DND-41 (cell line): Measurements from ENCODE around the gene SPACDR.

Experiments
- ATAC-seq: fragments of 200-7000 bp; cut with Tn5 transposase; 3 replicates; pipeline ENCODE4 v1.9.1; 2021; ENCODE audit warnings: low read depth; ENCODE audit not compliant: insufficient read depth
- DNase-seq: peaks from one replicate; pipeline ENCODE4 v3.0.0-alpha.2; 2020
- H2AFZ ChIP-seq: 2 replicates; pipeline ENCODE4 v1.6.0; 2012; ENCODE audit warnings: low read depth, low read length
- H3K27ac ChIP-seq: 2 replicates; pipeline ENCODE4 v1.5.1; 2012; ENCODE audit warnings: low read length, inconsistent platforms
- H3K27me3 ChIP-seq: fragments of 200-600 bp; sonication (generic); 2 replicates; pipeline ENCODE4 v1.6.0; 2012; ENCODE audit warnings: low read length, mild to moderate bottlenecking, inconsistent platforms; ENCODE audit not compliant: insufficient read depth, poor library complexity
- H3K36me3 ChIP-seq: 2 replicates; pipeline ENCODE4 v1.5.1; 2012; ENCODE audit warnings: low read length, inconsistent platforms; ENCODE audit not compliant: insufficient read depth
- H3K4me1 ChIP-seq: 2 replicates; pipeline ENCODE4 v1.5.1; 2012; ENCODE audit warnings: mild to moderate bottlenecking, low read length; ENCODE audit not compliant: insufficient read depth
- H3K4me2 ChIP-seq: 2 replicates; pipeline ENCODE4 v1.6.0; 2012; ENCODE audit warnings: mild to moderate bottlenecking, moderate library complexity, low read length, inconsistent platforms; ENCODE audit not compliant: insufficient read depth
- H3K4me3 ChIP-seq, 2 experiments: fragments of 200-600 bp in 1 of 2; shearing (Covaris generic) in 1 of 2; 2 replicates each; pipeline ENCODE4 v1.5.1; 2012 to 2016; ENCODE audit warnings: inconsistent platforms in 2 of 2, low read length in 2 of 2, mild to moderate bottlenecking in 2 of 2, low read depth in 1 of 2, moderate library complexity in 1 of 2
- H3K79me2 ChIP-seq: 2 replicates; pipeline ENCODE4 v1.6.0; 2012; ENCODE audit warnings: low read length, inconsistent platforms; ENCODE audit not compliant: insufficient read depth
- H3K9ac ChIP-seq: 2 replicates; pipeline ENCODE4 v1.6.0; 2012; ENCODE audit warnings: low read depth, mild to moderate bottlenecking, inconsistent platforms, low read length, moderate library complexity
- H3K9me3 ChIP-seq: 2 replicates; pipeline ENCODE4 v1.5.1; 2012; ENCODE audit warnings: low read length, moderate library complexity, mild to moderate bottlenecking, inconsistent platforms; ENCODE audit not compliant: insufficient read depth, severe bottlenecking
- H4K20me1 ChIP-seq: 2 replicates; pipeline ENCODE4 v1.6.0; 2012; ENCODE audit warnings: low read length; ENCODE audit not compliant: insufficient read depth
- EZH2 ChIP-seq: IDR thresholded peaks from 3 replicates; pipeline ENCODE4 v1.6.1; 2012; ENCODE audit warnings: borderline replicate concordance, low read depth, mild to moderate bottlenecking, moderate library complexity, low read length, inconsistent platforms; ENCODE audit not compliant: severe bottlenecking
- TF ChIP-seq, protein P1 (sequence below): IDR thresholded peaks from 2 replicates; pipeline ENCODE4 v1.5.1; 2012; ENCODE audit warnings: borderline replicate concordance, low read length, moderate library complexity, mild to moderate bottlenecking; ENCODE audit not compliant: poor library complexity, severe bottlenecking; ENCODE audit errors: extremely low read depth

The SPACDR gene

GRCh38 chr7:100432053-100432452 is 32.0 kb downstream of the SPACDR start:
- DNase-seq (no peak), ATAC-seq (no peak)
- H3K79me2 ChIP-seq, result peaks cover 67% of the 10 kb centered on the region
- H3K36me3 ChIP-seq, result peaks cover 58% of the 10 kb centered on the region
- H3K9me3 ChIP-seq, result no peaks in the 10 kb centered on the region
- TF ChIP-seq, protein P1, sequence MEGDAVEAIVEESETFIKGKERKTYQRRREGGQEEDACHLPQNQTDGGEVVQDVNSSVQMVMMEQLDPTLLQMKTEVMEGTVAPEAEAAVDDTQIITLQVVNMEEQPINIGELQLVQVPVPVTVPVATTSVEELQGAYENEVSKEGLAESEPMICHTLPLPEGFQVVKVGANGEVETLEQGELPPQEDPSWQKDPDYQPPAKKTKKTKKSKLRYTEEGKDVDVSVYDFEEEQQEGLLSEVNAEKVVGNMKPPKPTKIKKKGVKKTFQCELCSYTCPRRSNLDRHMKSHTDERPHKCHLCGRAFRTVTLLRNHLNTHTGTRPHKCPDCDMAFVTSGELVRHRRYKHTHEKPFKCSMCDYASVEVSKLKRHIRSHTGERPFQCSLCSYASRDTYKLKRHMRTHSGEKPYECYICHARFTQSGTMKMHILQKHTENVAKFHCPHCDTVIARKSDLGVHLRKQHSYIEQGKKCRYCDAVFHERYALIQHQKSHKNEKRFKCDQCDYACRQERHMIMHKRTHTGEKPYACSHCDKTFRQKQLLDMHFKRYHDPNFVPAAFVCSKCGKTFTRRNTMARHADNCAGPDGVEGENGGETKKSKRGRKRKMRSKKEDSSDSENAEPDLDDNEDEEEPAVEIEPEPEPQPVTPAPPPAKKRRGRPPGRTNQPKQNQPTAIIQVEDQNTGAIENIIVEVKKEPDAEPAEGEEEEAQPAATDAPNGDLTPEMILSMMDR, result no peak
- TF ChIP-seq EZH2, result no peak
- H3K9ac ChIP-seq, result peak overlapping the region; percentile 98
- H3K27ac ChIP-seq, result peak overlapping the region; percentile 100
- peaks cover 63% of the 10 kb centered on the region for H3K4me1 ChIP-seq
- peak overlapping the region in 1 of 2 experiments; percentile 66; a peak in 2 of 4 replicates for H3K4me3 ChIP-seq
- H2AFZ ChIP-seq, result no peak overlapping the region
- H4K20me1 ChIP-seq, result peaks cover 47% of the 10 kb centered on the region
- H3K4me2 ChIP-seq, result peak overlapping the region; percentile 87
- H3K27me3 ChIP-seq, result no peaks in the 10 kb centered on the region

GRCh38 chr7:100431286-100431735 is 32.7 kb downstream of the SPACDR start:
- Histone ChIP-seq H3K4me3 (peak overlapping the region in 1 of 2 experiments; percentile 66; a peak in 3 of 4 replicates), H4K20me1 (peaks cover 47% of the 10 kb centered on the region), H3K9ac (peak overlapping the region; percentile 98), H3K4me2 (peak overlapping the region; percentile 87), H3K27ac (peak overlapping the region; percentile 100), H3K4me1 (peaks cover 58% of the 10 kb centered on the region), H3K27me3 (no peaks in the 10 kb centered on the region), H3K36me3 (peaks cover 58% of the 10 kb centered on the region), H3K79me2 (peaks cover 67% of the 10 kb centered on the region), H2AFZ (no peak overlapping the region), H3K9me3 (no peaks in the 10 kb centered on the region)
- DNase-seq (no peak), ATAC-seq (no peak)
- TF ChIP-seq, protein P1, result no peak
- no peak for TF ChIP-seq EZH2

- TF ChIP-seq EZH2, result no peak
- TF ChIP-seq, protein P1, result no peak
- H4K20me1 ChIP-seq, result peaks cover 47% of the 10 kb centered on the region
- H3K4me1 ChIP-seq, result peaks cover 58% of the 10 kb centered on the region
- ATAC-seq, result no peak
- peaks cover 54% of the 10 kb centered on the region for H3K36me3 ChIP-seq
- peak overlapping the region; percentile 100 for H3K27ac ChIP-seq
- no peaks in the 10 kb centered on the region for H3K27me3 ChIP-seq
- peaks cover 60% of the 10 kb centered on the region for H3K79me2 ChIP-seq
- no peak overlapping the region for H2AFZ ChIP-seq
- no peak for DNase-seq
- H3K9me3 ChIP-seq, result no peaks in the 10 kb centered on the region
- peak overlapping the region; percentile 87 for H3K4me2 ChIP-seq
- peak overlapping the region; percentile 98 for H3K9ac ChIP-seq
- peak overlapping the region; percentile 66; a peak in 3 of 4 replicates for H3K4me3 ChIP-seq
Observed at GRCh38 chr7:100430493-100431285, 33.4 kb downstream of the SPACDR start.
